Activated CD4-positive, alpha-beta T cell treated with anti-CD3 and anti-CD28 coated beads, Interleukin-2, Interleukin-6, amounts not matched to agents 100 ng/mL and 50 ng/mL, durations not matched to agents 16 hours and 8 hours (primary cell): ENCODE data around the gene BARX1.
"Not testable (repeated sequence)": the region's sequence is repeated elsewhere in the genome, so short reads cannot be mapped to it uniquely, and the experiment has no call there.

Experiments
- DNase-seq: peaks from one replicate; pipeline ENCODE4 v3.0.0-alpha.2; 2020

The BARX1 gene

DNA sequence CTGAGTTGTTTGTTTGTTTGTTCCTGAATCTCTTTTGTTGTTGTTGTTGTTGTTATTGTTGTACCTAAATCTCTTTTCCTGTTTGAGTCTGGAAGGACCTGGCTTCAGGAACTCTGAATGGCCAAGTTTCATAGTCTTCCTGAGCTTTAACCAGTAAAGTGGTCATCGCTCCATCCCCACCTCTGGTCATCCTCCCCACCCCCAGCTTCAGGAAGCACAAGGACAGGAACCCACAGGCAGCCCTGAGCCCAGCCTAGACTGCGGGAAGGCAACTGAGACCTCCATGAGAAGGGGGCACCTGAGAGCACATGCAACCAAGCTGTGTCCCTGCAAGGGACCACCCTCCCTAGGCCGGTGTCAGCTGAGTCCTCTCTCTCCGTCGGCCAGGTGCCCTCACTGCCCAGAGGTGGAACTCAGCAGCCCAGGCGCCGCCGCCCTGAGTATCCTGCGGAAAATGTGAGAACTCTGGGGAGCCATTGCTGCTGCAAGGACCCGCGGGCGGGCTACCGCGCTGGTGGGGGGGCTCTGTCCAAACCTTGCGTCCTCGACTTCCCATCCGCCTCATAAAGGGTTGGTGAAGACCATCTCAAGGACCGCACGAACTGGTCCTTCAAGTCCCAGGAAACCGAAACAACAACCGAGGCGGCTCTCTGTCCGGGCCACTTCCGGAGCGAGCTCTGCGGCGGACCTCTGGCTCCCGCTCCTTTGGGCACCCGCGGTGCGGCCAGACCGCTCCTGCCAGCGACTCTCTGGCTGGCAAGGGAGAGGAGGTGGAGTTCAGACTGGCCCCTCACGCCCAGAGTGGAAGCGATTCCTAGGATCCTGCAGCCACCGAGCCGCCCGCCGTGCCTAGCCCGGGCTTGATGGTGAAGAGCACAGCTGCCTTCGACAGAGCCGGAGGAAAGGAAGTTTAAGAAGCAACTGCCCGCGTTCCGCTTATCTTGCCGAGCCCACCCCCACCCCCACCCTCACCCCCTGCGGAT, 4.2 kb downstream of the BARX1 start:
- no peak for DNase-seq

DNA sequence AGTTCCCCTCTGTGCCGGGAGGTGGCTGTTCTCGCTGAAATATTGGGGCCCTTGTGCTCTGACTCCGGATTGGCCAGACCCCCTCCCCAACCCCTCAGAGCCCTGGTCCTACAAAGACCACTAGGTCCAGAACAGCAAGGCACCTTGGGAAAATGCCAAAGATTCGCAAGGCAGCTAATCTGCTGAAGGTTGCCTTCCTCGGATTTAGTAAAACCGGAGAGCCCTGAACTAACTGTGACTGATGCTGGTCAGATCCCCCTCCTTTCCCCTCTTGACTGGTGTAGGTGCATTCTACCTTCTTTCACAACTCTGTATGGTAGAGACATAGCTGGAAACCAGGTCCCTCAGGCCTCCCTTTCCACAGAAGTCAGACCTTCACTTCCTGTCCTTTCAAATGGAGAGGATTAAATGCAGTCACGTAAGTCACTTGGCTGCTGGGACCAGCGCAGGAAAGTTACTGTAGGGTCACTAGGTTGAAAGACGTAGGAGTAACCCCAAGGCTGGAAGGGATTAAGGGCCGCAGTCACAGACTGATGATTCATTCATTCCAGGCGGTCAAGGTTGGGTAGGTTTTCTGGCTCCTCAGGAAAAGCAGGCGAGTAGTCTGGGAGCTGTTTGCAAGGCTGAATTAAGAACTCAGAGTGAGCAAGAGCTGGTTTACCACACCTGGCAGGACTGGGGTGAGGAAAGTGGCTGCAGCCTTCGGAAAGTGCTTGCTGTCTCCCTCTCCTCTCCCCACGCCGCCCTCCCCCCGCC, 5.3 kb downstream of the BARX1 start:
- no peak for DNase-seq

DNA sequence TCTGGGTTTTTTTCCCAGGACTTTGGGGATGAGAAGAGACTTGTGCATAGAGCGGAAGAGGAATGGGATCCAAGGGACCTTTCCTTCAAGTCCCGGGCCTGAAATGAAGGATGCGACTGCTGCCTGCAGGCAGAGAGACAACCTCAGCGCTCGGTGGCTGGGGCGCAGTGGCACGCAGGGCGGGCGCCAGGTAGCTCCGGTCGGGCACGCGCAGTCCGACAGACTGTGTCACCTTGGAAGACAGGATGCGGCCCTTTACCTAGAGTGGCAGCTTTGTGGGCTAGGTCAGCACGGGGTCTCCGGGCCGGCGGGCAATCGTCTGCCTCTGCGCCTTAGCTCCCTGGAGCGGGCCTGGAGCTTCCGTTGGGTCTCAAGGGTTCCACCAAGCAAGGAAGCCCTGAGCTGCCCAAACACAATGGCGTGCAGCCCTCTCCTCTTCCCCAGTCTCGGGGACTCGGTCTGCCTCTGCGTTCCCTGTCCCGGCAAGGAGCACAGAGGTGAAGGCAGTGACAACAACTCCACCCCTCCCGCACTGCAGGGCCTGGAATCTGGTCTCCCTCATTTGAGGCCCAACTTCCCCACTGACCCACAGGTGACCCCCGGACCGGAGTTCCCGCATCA, 6.0 kb downstream of the BARX1 start:
- no peak for DNase-seq

DNA sequence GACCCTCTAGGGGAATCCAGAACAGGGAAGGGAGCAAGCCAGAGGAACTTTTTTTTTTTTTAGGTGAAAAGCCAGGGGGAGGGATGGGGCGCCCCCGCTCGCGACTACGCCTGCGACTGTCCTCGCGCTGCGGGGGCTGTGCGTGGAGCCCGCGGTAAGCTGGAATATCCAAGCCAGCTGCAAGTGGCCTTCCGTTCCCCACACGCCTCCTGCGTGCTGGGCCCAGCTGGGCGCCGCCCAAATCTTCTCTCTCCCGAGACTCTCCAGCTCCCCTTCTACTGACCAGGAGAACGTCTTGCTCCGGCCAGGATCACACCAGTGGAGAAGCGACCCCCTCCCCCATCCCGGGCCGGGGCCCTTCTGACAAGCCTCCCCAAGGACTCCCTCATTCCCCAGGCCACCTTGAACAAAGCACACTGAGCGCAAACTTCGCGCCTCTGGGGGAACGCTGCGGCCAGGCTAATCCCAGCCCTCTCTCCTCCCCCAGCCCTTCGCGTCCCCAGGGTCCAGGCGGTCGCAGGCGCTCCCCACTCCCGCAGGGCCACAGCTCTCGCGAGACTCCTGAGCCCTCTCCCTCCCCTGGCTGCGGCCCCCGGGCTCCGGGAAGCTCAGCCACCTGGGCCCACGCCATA, 6.6 kb downstream of the BARX1 start:
- no peak for DNase-seq

DNA sequence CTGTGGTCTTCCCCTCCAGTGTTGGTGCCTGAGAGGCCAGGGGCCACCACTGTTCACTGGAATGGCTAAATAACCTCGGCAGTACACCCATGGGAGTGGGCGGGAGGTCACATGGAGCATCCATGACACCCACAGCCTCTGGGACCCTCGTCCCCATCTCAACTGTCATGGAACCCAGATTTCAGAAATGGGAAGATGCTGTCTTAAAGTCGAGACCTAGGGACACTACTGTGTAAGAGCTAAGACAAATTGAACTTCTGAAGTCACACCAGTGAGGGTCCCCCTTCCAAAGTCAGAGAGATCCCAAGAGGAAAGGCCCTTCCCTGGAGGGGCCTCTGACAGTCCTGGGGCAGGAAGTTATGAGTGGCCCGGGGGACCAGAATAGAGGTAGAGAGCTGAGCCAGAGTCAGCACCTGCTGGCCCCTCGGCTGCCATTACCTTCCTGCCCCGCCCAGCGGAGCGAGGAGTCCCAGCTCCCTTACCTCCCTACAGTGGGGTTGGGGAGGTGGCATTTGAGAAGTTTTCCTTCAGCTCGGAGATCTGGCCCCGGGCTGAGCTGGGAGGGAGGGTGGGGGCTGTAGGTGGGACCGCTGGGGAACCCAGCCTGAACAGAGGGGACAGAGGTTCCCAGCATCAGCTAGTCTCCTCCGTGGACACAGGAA, 7.6 kb downstream of the BARX1 start:
- no peak for DNase-seq

DNA sequence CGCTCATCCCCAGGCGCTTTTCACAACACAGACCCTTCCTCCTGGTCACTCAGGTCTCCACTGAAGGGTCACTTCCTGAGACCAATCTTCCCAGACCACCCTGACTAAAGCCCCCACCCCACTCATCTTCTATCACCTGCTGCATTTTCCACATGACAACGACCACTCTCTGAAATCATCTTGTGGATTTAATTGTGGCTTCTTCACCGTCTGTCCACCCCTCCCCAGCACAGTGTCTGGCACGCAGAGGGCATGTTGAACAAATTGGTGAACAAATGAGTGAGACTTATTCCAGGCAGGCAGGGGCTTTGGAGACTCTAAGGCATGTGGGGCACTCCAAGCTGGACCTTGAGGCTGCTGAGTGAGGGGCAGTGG, 8.8 kb downstream of the BARX1 start:
- no peak for DNase-seq

DNA sequence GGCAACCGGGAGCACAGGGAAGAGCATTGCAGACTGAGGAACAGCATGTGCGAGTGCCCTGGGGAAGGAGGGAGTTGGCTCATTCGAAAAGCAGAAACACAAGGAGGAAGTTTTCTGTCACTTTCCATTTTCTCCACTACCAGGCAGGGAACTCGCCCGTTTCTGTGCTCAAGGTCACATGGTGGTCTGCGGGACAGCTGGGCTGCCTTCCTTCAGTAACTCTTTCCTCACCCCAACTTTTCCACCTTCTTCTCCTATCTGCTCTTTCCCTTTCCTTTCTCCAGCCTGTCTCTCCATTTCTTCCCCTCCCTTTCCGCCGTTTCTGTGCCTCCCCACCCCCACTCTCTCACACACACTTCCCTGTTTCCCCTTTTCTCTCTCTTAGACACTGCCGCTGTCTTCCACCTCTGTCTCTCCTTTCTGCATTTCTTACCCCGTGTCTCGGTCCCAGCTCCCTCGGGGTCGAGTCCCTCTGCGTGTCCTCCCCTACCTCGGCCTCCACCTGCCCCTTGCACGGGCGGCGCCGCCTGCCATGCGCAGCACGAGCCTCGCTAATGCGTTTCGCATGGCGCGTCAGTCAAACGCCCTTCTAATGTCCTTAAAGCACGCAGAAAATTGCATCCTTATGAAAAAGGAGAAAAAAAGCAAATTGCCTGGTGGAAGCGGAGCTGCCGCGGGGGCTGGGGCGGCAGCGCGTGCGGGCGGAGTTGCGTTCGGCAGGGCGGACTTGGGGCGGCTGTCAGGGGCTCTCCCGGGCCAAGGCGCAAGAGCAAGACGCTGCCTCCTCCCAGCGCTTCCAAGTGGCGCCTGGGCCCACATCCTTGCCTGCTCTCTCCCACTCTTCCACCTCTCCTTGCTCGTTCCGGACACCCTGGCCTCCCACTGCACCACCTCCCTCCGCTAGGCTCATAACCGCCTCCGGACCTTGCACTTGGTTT, 9.5 kb downstream of the BARX1 start:
- DNase-seq: no peak

DNA sequence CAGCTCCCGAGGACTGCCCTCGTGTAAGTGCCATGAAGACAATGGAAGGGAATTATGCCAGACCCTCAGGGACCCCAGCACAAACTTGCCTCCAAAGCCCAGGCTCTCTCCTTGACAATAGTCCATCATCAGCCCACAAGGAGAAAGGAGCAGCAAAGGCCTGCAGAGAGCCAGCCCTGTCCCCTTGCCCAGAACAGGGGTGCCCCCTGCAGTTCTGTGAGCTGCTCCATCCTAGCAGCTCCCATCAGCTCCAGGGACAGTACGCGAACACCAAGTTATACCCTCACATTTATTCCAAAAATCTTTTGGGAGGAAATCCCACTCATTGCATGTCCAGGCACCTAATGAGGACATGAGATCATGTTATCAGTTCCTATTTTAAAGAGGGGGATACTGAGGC, 11.1 kb downstream of the BARX1 start:
- no peak for DNase-seq

DNA sequence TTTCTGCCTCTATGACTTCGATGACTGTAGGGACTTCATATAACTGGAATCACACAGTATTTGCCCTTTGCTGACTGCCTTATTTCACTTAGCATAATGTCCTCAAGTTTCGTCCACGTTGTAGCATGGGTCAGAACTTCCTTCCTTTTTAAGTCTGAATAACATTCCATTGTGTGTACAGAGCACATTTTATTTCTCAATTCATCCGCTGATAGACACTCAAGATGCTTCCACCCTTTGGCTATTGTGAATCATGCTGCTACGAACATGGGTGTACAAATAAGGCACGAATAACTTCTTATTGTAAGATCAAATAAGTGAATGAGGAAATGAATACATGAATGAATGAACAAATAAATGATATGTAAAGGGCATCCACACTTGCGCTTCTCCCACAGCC, 13.0 kb downstream of the BARX1 start:
- DNase-seq: no peak

DNA sequence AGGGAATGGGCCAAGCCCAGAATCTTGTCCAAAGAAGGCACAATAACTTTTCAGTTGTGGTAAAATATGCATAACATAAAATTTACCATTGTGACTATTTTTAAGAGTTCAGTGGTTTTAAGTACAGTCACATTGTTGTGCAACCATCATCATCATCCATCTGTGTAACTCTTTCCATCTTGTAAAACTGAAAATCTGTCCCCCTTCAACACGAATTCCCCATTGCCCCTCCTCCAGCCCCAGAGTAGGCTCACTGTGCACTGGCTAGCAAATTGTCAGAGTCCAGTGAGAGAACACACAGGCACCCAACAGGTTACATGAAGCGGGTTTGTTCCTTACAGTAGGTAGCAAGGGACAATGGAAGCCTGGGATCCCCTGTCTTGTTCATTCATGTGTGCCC, 13.7 kb downstream of the BARX1 start:
- DNase-seq: no peak

DNA sequence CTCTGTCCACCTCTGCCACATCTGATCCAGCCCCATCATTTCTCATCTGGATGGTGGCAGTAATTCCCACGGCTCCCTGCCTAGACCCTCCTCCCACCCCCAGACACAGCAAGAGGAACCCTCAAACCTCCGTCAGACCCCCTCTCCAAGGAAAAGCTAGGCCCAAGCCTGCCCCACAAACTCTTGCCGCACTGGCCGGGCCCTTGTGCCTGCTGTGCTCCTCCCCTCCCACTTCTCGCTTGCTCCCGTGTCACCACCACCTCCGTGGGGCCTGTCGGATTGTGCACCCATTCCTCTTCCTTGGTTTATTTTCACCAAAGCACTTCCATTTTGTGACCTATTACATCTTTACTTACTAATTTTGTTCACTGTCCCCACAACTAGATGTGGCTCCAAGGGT, 14.2 kb downstream of the BARX1 start:
- DNase-seq: no peak

DNA sequence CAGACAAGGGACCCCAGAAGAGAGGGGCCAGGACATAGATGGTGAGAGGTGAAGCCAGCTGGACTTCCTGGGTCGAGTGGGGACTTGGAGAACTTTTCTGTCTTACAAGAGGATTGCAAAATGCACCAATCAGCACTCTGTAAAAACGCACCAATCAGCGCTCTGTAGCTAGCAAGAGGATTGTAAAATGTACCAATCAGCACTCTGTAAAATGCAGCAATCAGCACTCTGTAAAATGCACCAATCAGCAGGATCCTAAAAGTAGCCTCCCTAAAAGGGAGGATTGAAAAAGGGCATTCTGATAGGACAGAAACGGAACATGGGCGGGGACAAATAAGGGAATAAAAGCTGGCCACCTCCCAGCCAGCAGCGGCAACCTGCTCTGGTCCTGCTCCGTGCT, 15.6 kb downstream of the BARX1 start:
- not testable (repeated sequence) for DNase-seq

DNA sequence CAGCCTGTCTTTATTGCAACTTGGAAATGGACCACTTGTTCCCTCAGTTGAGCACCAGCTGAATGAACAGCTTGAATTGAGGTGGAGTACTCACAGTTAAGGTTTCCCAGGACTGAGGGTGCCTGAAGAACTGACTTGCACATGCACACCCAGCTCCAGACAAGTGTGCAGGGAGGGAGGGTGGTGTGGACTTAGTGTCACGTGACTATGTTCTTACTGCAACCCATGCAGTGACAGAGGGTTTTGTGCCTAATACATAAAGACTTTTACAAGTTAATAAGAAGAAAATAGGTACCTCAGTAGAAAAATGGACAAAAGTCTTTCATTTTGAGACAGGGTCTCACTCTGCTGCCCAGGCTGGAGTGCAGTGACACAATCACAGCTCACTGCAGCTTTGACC, 18.0 kb downstream of the BARX1 start:
- no peak for DNase-seq

DNA sequence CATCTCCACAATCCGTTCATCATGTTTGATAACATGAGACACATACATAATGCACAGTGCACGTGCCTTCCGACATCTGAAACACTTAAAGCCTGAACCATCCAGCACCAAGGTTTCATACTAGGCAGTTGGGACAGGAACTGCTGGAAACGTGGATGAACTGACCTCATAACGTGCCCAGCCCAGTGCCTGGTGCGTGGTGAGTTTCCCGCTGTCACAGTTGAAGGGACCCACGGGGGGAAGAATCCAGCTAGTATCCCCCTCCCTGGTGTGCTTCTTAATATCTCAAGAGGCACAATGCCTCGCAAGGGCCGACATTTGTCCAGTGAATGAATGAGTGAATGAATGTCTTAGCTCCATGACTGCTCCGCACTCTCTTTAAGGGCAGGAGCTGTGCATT, 23.2 kb downstream of the BARX1 start:
- DNase-seq: no peak

DNA sequence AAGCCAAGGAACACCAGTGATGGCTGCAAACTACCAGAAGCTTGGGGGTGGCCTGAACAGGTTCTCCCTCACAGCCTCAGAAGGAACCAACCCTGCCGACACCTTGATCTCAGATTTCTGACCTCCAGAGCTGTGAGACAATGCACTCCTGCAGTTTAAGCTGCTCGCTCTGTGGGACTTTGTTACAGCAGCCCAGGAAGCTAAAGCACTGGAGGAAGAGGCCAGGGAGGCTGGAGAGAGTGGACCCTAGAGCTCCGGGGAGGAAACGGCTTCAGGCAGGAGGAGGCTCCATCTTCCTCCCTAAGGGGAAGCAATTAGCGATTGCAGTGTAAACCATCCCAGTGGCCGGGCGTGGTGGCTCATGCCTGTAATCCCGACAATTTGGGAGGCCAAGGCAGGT, 25.1 kb downstream of the BARX1 start:
- DNase-seq: no peak

DNA sequence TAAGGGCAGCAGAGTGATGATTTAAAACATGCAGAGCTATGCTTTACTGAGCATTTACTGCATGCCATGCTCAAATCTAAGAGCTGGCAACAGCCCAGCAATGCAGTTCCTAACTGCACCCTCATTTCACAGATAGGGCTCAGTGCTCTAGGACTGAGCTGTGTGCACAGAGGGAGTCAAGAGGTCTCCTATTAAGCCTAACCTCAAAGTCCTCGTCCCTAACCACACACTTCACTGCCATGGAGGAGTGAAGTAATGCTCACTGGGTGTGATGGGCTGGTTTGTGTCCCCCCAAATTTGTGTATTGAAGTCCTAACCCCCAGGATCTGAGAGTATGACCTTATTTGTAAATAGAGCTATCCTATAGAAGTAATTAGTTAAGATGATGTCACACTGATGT, 25.9 kb downstream of the BARX1 start:
- no peak for DNase-seq

DNA sequence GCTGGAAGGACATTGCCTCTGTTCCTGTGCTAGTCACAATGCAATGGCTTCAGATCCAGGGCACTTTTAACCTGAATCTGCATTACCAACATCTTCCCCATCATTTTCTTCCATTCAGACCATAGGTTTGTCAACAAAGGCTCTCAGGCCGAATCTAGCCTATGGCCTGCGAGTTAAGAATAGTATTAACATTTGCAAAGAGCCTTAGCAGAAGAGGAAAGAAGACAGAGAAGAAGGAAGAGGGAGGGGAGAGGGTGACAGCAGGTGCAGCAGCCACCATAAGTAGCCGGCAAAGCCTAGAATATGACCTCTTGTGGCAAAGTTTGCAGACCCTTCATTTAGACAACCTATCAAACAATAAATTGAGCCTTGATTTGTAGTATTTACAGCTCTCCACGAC, 32.6 kb downstream of the BARX1 start:
- DNase-seq: no peak

DNA sequence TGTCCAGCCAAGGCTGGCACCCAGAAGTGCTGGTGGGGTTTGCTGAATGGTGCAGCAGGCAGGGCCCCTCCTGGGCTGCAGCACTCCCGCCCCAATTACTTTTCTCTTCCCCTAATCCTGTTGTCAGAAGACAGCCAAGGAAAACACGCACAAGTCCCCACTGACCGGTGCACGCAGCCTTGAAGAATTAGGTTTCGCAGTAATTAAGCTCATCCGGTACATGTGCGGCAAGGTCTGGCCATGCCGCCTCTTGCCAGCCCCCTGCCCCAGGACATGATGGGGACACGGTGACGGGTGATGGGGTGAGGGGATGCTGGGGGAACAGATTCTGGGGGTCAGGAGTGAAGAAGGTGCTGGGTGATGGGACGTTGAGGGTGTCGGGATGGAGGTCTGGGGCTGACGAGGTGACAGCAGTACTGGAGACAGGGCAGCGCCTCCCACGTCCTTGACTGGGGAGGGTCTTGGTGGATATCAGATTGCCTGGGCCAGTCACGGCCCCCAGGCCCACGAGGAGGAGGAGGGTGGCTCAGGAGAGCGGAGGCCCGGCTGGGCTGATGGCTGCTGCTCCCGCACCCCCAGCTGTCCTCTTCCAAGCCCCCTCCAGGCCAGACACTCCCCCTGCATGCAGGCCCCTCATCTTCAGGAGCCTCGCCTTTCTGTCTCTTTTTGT, 34.9 kb downstream of the BARX1 start:
- no peak for DNase-seq

DNA sequence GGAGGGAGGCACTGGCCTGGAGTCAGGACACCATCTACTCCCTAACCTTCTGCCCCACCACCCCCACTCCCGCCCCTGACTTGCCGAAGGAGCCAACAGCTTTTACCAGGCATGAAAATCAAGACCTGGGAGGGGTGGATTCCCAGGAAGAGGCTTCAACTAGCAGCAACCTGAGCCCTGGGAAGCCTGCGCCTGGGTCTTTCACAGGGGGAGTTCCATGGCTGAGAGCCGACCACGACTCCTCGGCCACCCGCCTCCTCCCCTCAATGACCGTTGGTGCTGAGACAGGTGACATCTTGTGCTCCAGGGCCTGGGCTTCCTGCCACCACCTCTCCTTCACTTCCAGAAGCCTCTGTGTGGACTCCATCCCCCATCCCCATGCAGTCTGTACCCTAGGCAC, 37.1 kb downstream of the BARX1 start:
- DNase-seq: no peak

DNA sequence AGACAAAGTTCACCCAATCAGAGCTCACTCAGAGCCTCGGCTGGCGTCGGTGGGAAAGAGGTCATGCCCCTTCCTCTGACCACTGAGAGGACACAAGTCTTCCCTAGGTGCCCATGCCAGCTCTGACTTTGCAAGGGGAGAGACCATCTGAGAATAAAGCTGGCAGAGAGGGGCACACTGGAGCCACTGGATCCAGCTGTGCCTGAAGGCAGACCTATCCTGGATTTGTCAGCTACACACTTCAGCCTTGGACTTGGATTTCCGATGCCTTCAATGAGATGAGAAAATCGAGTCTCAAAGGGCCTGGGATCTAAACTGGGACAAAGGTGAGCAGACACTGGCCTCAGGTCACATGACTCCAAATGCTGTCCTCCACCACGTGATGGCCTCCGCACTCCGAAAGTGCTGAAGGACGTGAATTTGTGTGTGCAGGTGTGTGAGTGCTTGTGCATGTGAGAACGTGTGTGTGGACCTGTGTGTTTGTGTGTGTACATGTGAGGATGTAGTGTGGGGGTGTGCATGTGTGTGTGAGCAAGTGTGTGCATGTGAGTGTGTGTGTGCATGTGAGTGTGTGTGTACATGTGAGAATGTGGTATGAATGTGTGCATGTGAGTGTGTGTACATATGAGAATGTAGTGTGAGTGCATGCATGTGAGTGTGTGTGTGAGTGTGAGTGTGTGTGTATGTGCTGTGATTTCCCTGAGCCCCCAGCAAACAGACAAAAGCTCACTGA, 37.9 kb downstream of the BARX1 start:
- DNase-seq: no peak
